ENCODE data around the gene MOB1A. TPM values are rescaled to one million over a fixed set of nuclear protein-coding genes. Genes with fewer than 3 reads are reported as not detected.

The MOB1A gene
- total RNA-seq, 1 experiment from 2014 or later: 88.2 TPM

GRCh38 chr2:74119339-74119738 lies 59.3 kb downstream of the MOB1A start:
- ChIA-PET POLR2A (no interaction called here), CTCF (interaction anchor here (1.4 to 1.7 kb wide), 2 partner anchors 110 to 229 kb away, joined by 3 to 7 read pairs; no protein-coding TSS in a partner anchor)
- Mint-ChIP-seq H3K27ac (no peak overlapping the region), H3K27me3 (ENCODE audit: low read depth) (peaks cover 78% of the 10 kb centered on the region), H3K4me1 (no peaks in the 10 kb centered on the region), H3K36me3 (peaks cover 28% of the 10 kb centered on the region), H3K9me3 (peaks cover 26% of the 10 kb centered on the region), H3K4me3 (no peak overlapping the region)
- DNase-seq (ENCODE audit: low spot score) (no peak), ATAC-seq (no peak)
- TF ChIP-seq ZNF219 (CRISPR knock-in tag; IDR thresholded peaks at IDR 0.05; ENCODE audit: borderline replicate concordance) (no peak), ZNF671 (CRISPR knock-in tag; IDR thresholded peaks at IDR 0.05) (no peak), NFYB (CRISPR knock-in tag; conservative IDR thresholded peaks at IDR 0.05; ENCODE audit: low read depth) (no peak), CREB1 (CRISPR knock-in tag; IDR thresholded peaks at IDR 0.05) (no peak), GABPB1 (CRISPR knock-in tag; IDR thresholded peaks at IDR 0.05) (no peak), RORB (CRISPR knock-in tag; IDR thresholded peaks at IDR 0.05) (no peak), TCF7 (CRISPR knock-in tag; IDR thresholded peaks at IDR 0.05; ENCODE audit: low read depth) (no peak)

- Mint-ChIP-seq H3K27ac (no peak overlapping the region), H3K9me3 (no peaks in the 10 kb centered on the region), H3K27me3 (ENCODE audit: low read depth) (peaks cover 19% of the 10 kb centered on the region), H3K36me3 (no peaks in the 10 kb centered on the region), H3K4me1 (peaks cover 22% of the 10 kb centered on the region), H3K4me3 (no peak overlapping the region)
- no peak for ATAC-seq
- POLR2A ChIA-PET: no interaction called here
- DNase-seq (ENCODE audit: low spot score): no peak
- CTCF ChIA-PET: interaction anchor here (0.8 to 0.9 kb wide), 2 partner anchors 9 to 203 kb away, joined by 3 read pairs; no protein-coding TSS in a partner anchor
- no peak for TF ChIP-seq ZNF512 (CRISPR knock-in tag; IDR thresholded peaks at IDR 0.05; ENCODE audit: borderline replicate concordance)
Observed at GRCh38 chr2:74111380-74111779, 67.3 kb downstream of the MOB1A start.

GRCh38 chr2:74110537-74110936 lies 68.1 kb downstream of the MOB1A start:
- POLR2A ChIA-PET: interaction anchor here (0.5 kb wide), 1 partner anchor 143 kb away, joined by 4 read pairs; no protein-coding TSS in a partner anchor
- H3K27ac Mint-ChIP-seq: no peak overlapping the region
- H3K27me3 Mint-ChIP-seq (ENCODE audit: low read depth): peaks cover 11% of the 10 kb centered on the region
- no peak for DNase-seq (ENCODE audit: low spot score)
- H3K9me3 Mint-ChIP-seq: no peaks in the 10 kb centered on the region
- no peaks in the 10 kb centered on the region for H3K36me3 Mint-ChIP-seq
- CTCF ChIA-PET: interaction anchor here (0.9 kb wide), 1 partner anchor 203 kb away, joined by 3 read pairs; no protein-coding TSS in a partner anchor
- peaks cover 27% of the 10 kb centered on the region for H3K4me1 Mint-ChIP-seq
- ATAC-seq: no peak
- H3K4me3 Mint-ChIP-seq: no peak overlapping the region
- TF ChIP-seq ZNF121 (CRISPR knock-in tag; IDR thresholded peaks at IDR 0.05): no peak
- TF ChIP-seq IRF1 (CRISPR knock-in tag; IDR thresholded peaks at IDR 0.05): no peak
- no peak for TF ChIP-seq CTCF (IDR thresholded peaks at IDR 0.05)
- TF ChIP-seq ZNF263 (CRISPR knock-in tag; IDR thresholded peaks at IDR 0.05; ENCODE audit: low read depth): no peak
- no peak for TF ChIP-seq EMX1 (CRISPR knock-in tag; IDR thresholded peaks at IDR 0.05)
- no peak for TF ChIP-seq ATF3 (CRISPR knock-in tag; conservative IDR thresholded peaks at IDR 0.05)
- no peak for TF ChIP-seq MLX (CRISPR knock-in tag; IDR thresholded peaks at IDR 0.05)
- TF ChIP-seq GTF2I (CRISPR knock-in tag; conservative IDR thresholded peaks at IDR 0.05): no peak
- TF ChIP-seq E2F1 (CRISPR knock-in tag; IDR thresholded peaks at IDR 0.05): no peak
- TF ChIP-seq ZNF671 (CRISPR knock-in tag; IDR thresholded peaks at IDR 0.05): no peak
- TF ChIP-seq ZBTB21 (CRISPR knock-in tag; IDR thresholded peaks at IDR 0.05; ENCODE audit: borderline replicate concordance): no peak
- TF ChIP-seq NR1H2 (CRISPR knock-in tag; IDR thresholded peaks at IDR 0.05): no peak
- no peak for TF ChIP-seq STAT6 (CRISPR knock-in tag; conservative IDR thresholded peaks at IDR 0.05; ENCODE audit: low read depth)
